Suprapubic skin (tissue), 4 donors: ENCODE measurements around the gene PRRC2B.

ENCODE experiments used
- CTCF ChIP-seq, 2 donors: fragments of 200-600 bp in 1 of 2; fragments of 450-650 bp in 1 of 2; sonication (generic) in 1 of 2; IDR thresholded peaks; one replicate each; pipeline ENCODE4 v1.5.1; 2016 to 2019; ENCODE audit warnings: antibody characterized with exemption in 2 of 2, mild to moderate bottlenecking in 1 of 2, moderate library complexity in 1 of 2
- EP300 ChIP-seq: sonication (generic); formaldehyde crosslinking; IDR thresholded peaks from one replicate; pipeline ENCODE4 v1.6.1; 2017; ENCODE audit warnings: antibody characterized with exemption
- POLR2A ChIP-seq, 2 donors: fragments of 450-650 bp; IDR thresholded peaks; one replicate each; pipeline ENCODE4 v1.6.1; 2017; ENCODE audit warnings: antibody characterized with exemption in 2 of 2, mild to moderate bottlenecking in 2 of 2, moderate library complexity in 2 of 2
- POLR2AphosphoS5 ChIP-seq, 3 donors: sonication (generic); formaldehyde crosslinking; IDR thresholded peaks; one replicate each; pipeline ENCODE4 v1.6.1; 2017; ENCODE audit warnings: antibody characterized with exemption in 3 of 3

GRCh38 chr9:131409458-131409992 is 15.6 kb downstream of the PRRC2B start:
- TF ChIP-seq POLR2AphosphoS5 (IDR thresholded peaks at IDR 0.05) (no peak), CTCF (IDR thresholded peaks at IDR 0.05) (no peak), POLR2A (IDR thresholded peaks at IDR 0.05) (no peak), EP300 (no peak)
